ENCODE results near the gene TSSC4.

TSSC4 gene

GRCh38 chr11:2386591-2386990, 14.0 kb upstream of the TSSC4 start:
- DNase-seq (ENCODE audit: low read depth, low spot score), result no peak

- no peak for DNase-seq (ENCODE audit: low read depth, low spot score)
These were observed 13.1 kb upstream of the TSSC4 start for GRCh38 chr11:2387266-2387987.

- DNase-seq (ENCODE audit: low read depth, low spot score), result no peak
These were observed 11.8 kb upstream of the TSSC4 start for GRCh38 chr11:2388431-2389376.

- DNase-seq (ENCODE audit: low read depth, low spot score), result no peak
These were observed 11.0 kb upstream of the TSSC4 start for GRCh38 chr11:2389377-2390026.

- DNase-seq (ENCODE audit: low read depth, low spot score), result no peak
These were observed 10.3 kb upstream of the TSSC4 start for GRCh38 chr11:2390091-2390724.

GRCh38 chr11:2390725-2391151, 9.8 kb upstream of the TSSC4 start:
- DNase-seq (ENCODE audit: low read depth, low spot score), result no peak

GRCh38 chr11:2391181-2391975, 9.2 kb upstream of the TSSC4 start:
- DNase-seq (ENCODE audit: low read depth, low spot score), result no peak

GRCh38 chr11:2392241-2392959, 8.2 kb upstream of the TSSC4 start:
- no peak for DNase-seq (ENCODE audit: low read depth, low spot score)

GRCh38 chr11:2393111-2393868, 7.3 kb upstream of the TSSC4 start:
- DNase-seq (ENCODE audit: low read depth, low spot score), result no peak

GRCh38 chr11:2393941-2394817, 6.4 kb upstream of the TSSC4 start:
- DNase-seq (ENCODE audit: low read depth, low spot score), result no peak

GRCh38 chr11:2394818-2395105, 5.8 kb upstream of the TSSC4 start:
- no peak for DNase-seq (ENCODE audit: low read depth, low spot score)

- DNase-seq (ENCODE audit: low read depth, low spot score), result no peak
These were observed 5.3 kb upstream of the TSSC4 start for GRCh38 chr11:2395211-2395730.

GRCh38 chr11:2395856-2396255, 4.7 kb upstream of the TSSC4 start:
- DNase-seq (ENCODE audit: low read depth, low spot score), result no peak

GRCh38 chr11:2396471-2396870, 4.1 kb upstream of the TSSC4 start:
- DNase-seq (ENCODE audit: low read depth, low spot score), result no peak

GRCh38 chr11:2397005-2397404, 3.5 kb upstream of the TSSC4 start:
- DNase-seq (ENCODE audit: low read depth, low spot score), result no peak

GRCh38 chr11:2398664-2399355, 1.7 kb upstream of the TSSC4 start:
- no peak for DNase-seq (ENCODE audit: low read depth, low spot score)

GRCh38 chr11:2399488-2400068, 972 bp upstream of the TSSC4 start:
- no peak for DNase-seq (ENCODE audit: low read depth, low spot score)

Measured in smooth muscle cell of the brain vasculature (primary cell).